ENCODE results near the gene ITGA11.

Gene ITGA11, protein sequence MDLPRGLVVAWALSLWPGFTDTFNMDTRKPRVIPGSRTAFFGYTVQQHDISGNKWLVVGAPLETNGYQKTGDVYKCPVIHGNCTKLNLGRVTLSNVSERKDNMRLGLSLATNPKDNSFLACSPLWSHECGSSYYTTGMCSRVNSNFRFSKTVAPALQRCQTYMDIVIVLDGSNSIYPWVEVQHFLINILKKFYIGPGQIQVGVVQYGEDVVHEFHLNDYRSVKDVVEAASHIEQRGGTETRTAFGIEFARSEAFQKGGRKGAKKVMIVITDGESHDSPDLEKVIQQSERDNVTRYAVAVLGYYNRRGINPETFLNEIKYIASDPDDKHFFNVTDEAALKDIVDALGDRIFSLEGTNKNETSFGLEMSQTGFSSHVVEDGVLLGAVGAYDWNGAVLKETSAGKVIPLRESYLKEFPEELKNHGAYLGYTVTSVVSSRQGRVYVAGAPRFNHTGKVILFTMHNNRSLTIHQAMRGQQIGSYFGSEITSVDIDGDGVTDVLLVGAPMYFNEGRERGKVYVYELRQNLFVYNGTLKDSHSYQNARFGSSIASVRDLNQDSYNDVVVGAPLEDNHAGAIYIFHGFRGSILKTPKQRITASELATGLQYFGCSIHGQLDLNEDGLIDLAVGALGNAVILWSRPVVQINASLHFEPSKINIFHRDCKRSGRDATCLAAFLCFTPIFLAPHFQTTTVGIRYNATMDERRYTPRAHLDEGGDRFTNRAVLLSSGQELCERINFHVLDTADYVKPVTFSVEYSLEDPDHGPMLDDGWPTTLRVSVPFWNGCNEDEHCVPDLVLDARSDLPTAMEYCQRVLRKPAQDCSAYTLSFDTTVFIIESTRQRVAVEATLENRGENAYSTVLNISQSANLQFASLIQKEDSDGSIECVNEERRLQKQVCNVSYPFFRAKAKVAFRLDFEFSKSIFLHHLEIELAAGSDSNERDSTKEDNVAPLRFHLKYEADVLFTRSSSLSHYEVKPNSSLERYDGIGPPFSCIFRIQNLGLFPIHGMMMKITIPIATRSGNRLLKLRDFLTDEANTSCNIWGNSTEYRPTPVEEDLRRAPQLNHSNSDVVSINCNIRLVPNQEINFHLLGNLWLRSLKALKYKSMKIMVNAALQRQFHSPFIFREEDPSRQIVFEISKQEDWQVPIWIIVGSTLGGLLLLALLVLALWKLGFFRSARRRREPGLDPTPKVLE

GRCh38 chr15:68431792-68432401 is at the start of gene ITGA11:
Gene ITGA11 (minus strand): TSS chr15:68432163. CDS start chr15:68432066, 97 bp downstream.
- no peak for DNase-seq (ENCODE audit: low spot score)

DNA sequence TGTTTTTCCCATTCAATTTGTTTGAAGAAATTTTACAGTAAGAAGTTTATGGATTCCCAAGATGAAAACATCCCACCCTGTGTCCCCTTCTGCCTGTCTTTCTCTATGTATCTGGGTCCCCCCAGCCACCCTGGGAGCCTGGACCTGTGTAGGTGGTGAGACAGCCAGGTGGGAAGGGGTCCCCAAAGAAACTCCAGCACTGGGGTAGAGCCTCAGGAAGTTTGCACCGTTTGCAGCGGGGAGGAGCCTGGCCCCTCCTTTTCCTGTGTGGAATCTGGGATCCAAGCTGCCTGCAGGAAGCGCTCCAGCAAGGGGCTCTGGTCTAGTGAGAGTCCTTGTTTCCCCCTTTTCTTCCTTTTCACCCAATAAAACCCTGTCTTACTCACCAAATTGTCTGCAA is 49.4 kb upstream of the ITGA11 start:
- no peak for DNase-seq (ENCODE audit: low spot score)

DNA sequence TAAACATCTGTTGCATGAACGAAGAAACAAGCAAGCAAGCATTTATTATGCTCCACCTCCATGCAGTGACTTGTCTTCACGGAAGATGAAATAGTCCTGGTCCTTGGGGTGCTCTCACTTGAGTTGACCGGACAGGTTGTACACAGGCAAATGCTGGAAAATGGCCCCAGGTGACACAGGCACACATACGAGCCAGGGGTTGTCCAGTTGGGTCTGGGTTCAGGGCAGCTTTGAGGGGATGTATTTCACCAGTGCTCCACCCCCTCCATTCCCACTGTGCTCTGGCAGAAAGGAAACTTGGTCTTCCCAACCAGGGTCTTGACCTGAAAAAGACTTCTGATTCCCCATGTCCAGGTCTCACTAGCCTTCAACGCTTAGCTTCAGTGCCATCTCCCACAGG is 48.3 kb upstream of the ITGA11 start:
- no peak for DNase-seq (ENCODE audit: low spot score)

DNA sequence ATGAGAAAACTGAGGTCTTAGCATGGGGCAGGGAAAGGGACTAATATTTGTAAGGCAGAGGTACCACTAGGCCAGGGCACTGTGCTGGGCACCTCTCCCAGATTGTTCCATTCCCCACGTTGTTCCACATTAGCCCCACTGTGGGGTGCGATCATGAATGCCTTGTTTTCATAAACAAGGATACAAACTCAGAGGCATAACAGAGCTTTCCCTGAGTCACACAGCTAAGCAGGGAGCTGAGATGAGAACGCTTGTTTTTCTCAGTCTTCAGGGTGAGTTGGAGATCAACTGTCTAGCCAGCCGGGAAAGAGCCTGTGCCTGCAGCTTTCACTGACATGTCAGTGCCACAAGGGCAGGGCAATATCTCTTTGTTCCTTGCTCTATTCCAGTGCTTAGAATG is 47.9 kb upstream of the ITGA11 start:
- no peak for DNase-seq (ENCODE audit: low spot score)

- no peak for DNase-seq (ENCODE audit: low spot score)
These were observed 47.4 kb upstream of the ITGA11 start for GRCh38 chr15:68479406-68479805.

- no peak for DNase-seq (ENCODE audit: low spot score)
These were observed 46.9 kb upstream of the ITGA11 start for GRCh38 chr15:68478853-68479252.

DNA sequence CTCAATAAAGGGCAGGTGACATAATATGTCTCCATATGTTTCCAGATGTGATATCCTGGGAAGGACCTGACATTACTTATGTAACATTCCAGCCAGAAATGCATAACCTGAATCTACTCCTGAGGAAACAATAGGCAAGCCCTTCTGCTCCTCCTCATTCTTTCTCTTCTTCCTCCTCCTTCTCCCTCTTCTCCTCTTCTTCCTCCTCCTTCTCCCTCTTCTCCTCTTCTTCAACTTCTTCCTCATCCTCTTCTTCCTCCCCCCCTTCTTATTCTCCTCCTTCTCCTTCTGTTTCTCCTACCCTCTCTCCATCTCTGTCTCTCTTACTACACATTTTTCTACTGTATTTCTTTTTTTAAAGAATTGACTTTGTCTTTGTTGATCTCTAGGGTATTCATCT is 43.5 kb upstream of the ITGA11 start:
- no peak for DNase-seq (ENCODE audit: low spot score)

DNA sequence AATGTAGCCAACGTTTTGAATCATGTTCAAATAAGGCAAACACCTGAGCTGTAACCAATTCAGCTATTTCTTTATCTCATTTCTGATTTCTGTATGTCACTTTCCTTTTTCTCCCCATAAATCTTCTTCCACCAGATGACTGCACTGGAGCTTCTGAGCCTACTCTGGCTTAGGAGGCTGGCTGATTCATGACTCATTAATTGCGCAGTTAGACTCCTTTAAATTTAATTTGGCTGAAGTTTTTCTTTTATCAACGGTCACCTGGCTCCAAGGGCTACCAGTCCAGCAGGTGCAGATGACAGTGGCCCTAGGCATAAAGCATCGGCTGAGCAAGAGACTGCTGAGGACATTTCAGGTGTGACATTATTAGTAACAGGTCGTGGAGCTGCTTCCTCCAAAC is 39.6 kb upstream of the ITGA11 start:
- no peak for DNase-seq (ENCODE audit: low spot score)

DNA sequence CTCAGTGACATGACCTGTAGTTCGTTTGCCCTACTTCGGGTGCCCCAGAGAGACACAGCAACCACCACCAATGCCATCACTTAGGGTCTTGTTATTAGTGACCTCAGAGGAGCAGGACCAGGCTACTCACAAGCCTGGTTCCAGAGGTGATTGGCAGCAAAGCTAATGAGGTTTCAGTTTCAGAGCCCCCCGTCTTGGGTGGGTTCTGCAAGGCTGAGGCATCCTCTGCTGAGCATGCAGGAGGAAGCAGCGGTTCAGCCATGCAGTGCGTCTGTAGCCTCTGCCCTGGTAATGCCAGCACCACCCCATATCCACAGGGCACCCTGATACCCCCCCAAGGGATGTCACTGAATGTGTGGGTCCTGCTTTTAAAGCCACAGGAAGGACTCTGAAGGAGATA is 39.0 kb upstream of the ITGA11 start:
- no peak for DNase-seq (ENCODE audit: low spot score)

GRCh38 chr15:68470049-68470742 is 38.2 kb upstream of the ITGA11 start:
- DNase-seq (ENCODE audit: low spot score) = no peak

DNA sequence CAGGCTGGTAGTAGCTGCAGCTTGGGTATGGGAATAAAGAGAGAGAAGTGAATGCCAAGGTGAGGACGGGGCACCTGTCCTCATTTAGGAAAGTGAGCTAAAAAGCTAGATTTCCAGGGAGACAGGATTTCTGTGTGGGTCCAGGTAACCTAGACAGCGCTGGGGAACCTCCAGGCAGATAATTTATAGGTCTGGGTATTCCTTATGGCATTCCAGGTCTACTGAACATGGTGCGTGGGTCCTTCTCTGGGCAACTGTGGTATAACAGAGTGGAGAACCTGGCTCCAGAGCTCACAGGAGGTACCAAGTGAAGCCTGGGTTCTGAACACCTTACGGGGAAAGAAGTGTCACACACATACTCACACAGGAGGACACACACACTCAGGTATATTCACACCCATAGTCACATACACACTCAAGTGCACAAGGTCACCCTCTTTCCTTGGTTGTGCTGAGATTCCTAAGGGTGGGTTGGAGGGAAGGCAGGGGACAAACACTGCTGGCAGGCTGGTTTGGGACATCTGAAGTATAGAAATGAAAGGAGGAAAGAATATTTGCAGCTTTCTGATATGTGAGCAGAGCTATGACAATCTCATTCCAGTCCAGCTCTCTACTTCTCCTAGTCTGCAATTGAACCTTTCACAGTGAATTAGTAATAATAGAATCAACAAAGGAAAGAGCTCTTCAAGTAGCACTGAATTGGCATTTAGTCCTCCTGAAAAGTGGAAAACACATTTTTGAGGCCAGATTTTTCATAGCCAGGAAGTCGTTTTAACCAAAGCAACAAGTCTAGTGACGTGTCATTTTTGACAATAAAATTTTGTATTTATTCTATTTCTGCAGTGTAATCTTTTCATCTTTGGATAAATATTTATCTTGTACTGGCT is 37.4 kb upstream of the ITGA11 start:
- no peak for DNase-seq (ENCODE audit: low spot score)

DNA sequence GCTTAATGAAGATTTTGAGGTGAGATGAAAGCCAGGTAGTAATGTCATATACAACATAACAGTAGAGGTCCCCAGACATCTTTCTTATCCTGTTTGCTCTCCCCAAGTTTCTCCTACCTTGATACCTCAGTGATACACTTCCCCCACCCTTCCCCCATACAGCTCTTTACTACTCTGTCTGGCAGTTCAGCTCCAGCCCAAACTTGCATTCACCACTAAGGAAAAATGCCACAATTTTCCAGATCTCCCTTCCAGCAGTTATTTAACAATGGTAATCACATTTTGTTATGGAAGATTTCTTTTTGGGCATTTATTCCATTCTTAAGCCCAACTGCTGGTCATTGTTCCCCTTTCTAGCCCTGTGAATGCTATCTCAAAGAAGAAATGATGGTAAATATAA is 34.9 kb upstream of the ITGA11 start:
- no peak for DNase-seq (ENCODE audit: low spot score)

DNA sequence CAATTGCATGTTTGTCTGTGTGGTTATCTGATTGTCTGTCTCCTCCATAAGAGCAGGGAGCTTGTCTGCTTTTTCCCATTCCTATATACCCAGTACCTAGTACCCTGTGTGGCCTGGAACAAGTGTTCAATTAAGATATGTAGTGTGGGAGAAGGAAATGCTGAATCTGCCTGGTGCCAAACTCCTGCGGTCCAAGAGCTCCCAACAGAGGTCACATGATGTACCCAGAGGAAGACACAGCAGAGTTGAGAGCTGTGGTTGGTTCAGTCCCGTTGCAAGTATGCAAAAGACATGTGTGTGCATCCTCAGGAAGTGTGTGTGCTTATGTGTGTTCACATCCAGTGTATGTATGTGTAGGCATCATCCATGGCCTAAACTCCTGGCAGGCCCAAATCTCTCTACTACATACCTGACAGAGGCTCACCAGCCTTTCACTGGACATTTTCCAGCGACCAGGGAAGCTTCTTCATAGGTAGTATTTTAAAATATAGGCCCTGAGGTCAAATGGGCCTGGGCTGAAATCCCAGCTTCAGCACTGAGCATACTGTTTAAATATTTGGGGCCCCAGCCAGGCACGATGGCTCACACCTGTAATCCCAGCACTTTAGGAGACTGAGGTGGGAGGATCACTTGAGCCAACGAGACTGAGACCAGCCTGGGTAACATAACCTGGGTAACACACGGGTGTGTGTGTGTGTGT is 34.0 kb upstream of the ITGA11 start:
- no peak for DNase-seq (ENCODE audit: low spot score)

GRCh38 chr15:68464448-68465090 is 32.6 kb upstream of the ITGA11 start:
- no peak for DNase-seq (ENCODE audit: low spot score)

GRCh38 chr15:68463996-68464395 is 32.0 kb upstream of the ITGA11 start:
- no peak for DNase-seq (ENCODE audit: low spot score)

- no peak for DNase-seq (ENCODE audit: low spot score)
These were observed 31.5 kb upstream of the ITGA11 start for GRCh38 chr15:68463444-68463843.

GRCh38 chr15:68460166-68460565 is 28.2 kb upstream of the ITGA11 start:
- no peak for DNase-seq (ENCODE audit: low spot score)

- DNase-seq (ENCODE audit: low spot score) = no peak
These were observed 18.2 kb upstream of the ITGA11 start for GRCh38 chr15:68450192-68450591.

GRCh38 chr15:68449389-68449788 is 17.4 kb upstream of the ITGA11 start:
- no peak for DNase-seq (ENCODE audit: low spot score)
